Astrocyte (in vitro differentiated cells and primary cell): ENCODE measurements around the gene S100A7. TPM values are rescaled to one million over a fixed set of nuclear protein-coding genes. Genes with fewer than 3 reads are reported as not detected.

ENCODE experiments used
- DNase-seq: peaks from one replicate; pipeline ENCODE4 v3.0.0-alpha.2; 2010; ENCODE audit warnings: low read depth
- FAIRE-seq: peaks from 2 replicates; lab custom pipeline; 2011; peaks lifted over from hg19 to GRCh38; lab: Jason Lieb, UNC
- H2AFZ ChIP-seq: 2 replicates; pipeline ENCODE4 v1.6.0; 2012; ENCODE audit warnings: low read depth, low read length, inconsistent platforms
- H3K27ac ChIP-seq: 2 replicates; pipeline ENCODE4 v1.5.1; 2011; ENCODE audit warnings: low read depth, low read length, inconsistent platforms
- H3K27me3 ChIP-seq: 2 replicates; pipeline ENCODE4 v1.6.0; 2011; ENCODE audit warnings: low read length, inconsistent platforms; ENCODE audit not compliant: insufficient read depth
- H3K36me3 ChIP-seq: 2 replicates; pipeline ENCODE4 v1.5.1; 2011; ENCODE audit warnings: low read length, inconsistent platforms; ENCODE audit not compliant: insufficient read depth
- H3K4me1 ChIP-seq: 2 replicates; pipeline ENCODE4 v1.5.1; 2011; ENCODE audit warnings: low read length, inconsistent platforms; ENCODE audit not compliant: insufficient read depth
- H3K4me2 ChIP-seq: 2 replicates; pipeline ENCODE4 v1.6.0; 2012; ENCODE audit warnings: low read length, inconsistent platforms
- H3K4me3 ChIP-seq: 2 replicates; pipeline ENCODE4 v1.5.1; 2011; ENCODE audit warnings: low read depth, mild to moderate bottlenecking, low read length, inconsistent platforms; ENCODE audit not compliant: insufficient read depth
- H3K79me2 ChIP-seq: 2 replicates; pipeline ENCODE4 v1.6.0; 2012; ENCODE audit warnings: mild to moderate bottlenecking, low read length, inconsistent platforms; ENCODE audit not compliant: insufficient read depth
- H3K9ac ChIP-seq: 2 replicates; pipeline ENCODE4 v1.6.0; 2012; ENCODE audit warnings: mild to moderate bottlenecking, low read length, inconsistent platforms
- H3K9me3 ChIP-seq: 2 replicates; pipeline ENCODE4 v1.5.1; 2012; ENCODE audit warnings: low read depth, mild to moderate bottlenecking, low read length, inconsistent platforms; ENCODE audit not compliant: insufficient read depth
- H4K20me1 ChIP-seq: 2 replicates; pipeline ENCODE4 v1.6.0; 2012; ENCODE audit warnings: low read length, inconsistent platforms; ENCODE audit not compliant: insufficient read depth
- H3K27ac Mint-ChIP-seq: one replicate; pipeline ENCODE4 v1.8.0; 2021; ENCODE audit warnings: mild to moderate bottlenecking, mixed read lengths; ENCODE audit not compliant: unreplicated experiment
- H3K27me3 Mint-ChIP-seq: one replicate; pipeline ENCODE4 v1.8.0; 2021; ENCODE audit warnings: low read depth, mixed read lengths; ENCODE audit not compliant: unreplicated experiment
- H3K36me3 Mint-ChIP-seq: one replicate; pipeline ENCODE4 v1.8.0; 2021; ENCODE audit warnings: low read depth, mixed read lengths; ENCODE audit not compliant: unreplicated experiment
- H3K4me1 Mint-ChIP-seq: one replicate; pipeline ENCODE4 v1.8.0; 2021; ENCODE audit warnings: low read depth, mixed read lengths; ENCODE audit not compliant: unreplicated experiment
- H3K4me3 Mint-ChIP-seq: one replicate; pipeline ENCODE4 v1.8.0; 2021; ENCODE audit warnings: mild to moderate bottlenecking, moderate library complexity, mixed read lengths; ENCODE audit not compliant: unreplicated experiment
- H3K9me3 Mint-ChIP-seq: one replicate; pipeline ENCODE4 v1.8.0; 2021; ENCODE audit warnings: mild to moderate bottlenecking, mixed read lengths; ENCODE audit not compliant: unreplicated experiment
- EZH2 ChIP-seq: IDR thresholded peaks from 2 replicates; pipeline ENCODE4 v1.6.1; 2012; ENCODE audit warnings: mild to moderate bottlenecking, low read length, inconsistent platforms; ENCODE audit not compliant: insufficient read depth
- total RNA-seq: library from RNA; stranded (reverse); gene quantifications from 2 replicates; pipeline ENCODE4 v1.2.1, GENCODE V29; 2021
- TF ChIP-seq, protein P1 (sequence below): IDR thresholded peaks from 2 replicates; pipeline ENCODE4 v1.5.1; 2011; ENCODE audit warnings: low read depth, mild to moderate bottlenecking, inconsistent platforms, low read length, moderate library complexity; ENCODE audit not compliant: insufficient read depth

Gene S100A7
- total RNA-seq, 1 donor from 2014 or later = not detected

DNA sequence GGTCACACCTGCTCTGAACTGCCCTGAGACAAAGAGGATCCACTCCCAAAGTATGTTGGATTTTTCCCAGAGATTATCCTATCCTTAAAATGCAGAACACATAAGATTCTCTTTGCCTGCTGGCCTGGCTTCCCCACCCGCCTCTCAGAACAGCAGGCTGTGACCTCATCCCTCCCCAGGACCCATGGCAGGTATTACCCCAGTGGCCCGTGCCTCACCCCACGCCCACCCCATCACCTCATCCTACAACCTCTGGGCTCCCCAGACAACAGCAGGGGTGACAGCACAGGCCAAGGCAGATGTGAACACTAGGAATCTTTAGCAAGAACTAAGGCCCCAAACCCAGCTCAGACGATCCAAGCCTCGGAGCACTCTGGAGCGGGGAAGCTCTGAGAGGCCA lies 35.1 kb upstream of the S100A7 start:
- no peak for FAIRE-seq
- no peak for DNase-seq
- no peak overlapping the region for H3K4me2 ChIP-seq
- no peak overlapping the region for H3K4me3 Mint-ChIP-seq
- H3K79me2 ChIP-seq = no peaks in the 10 kb centered on the region
- no peaks in the 10 kb centered on the region for H4K20me1 ChIP-seq
- H3K4me3 ChIP-seq = no peak overlapping the region
- H2AFZ ChIP-seq = no peak overlapping the region
- H3K36me3 ChIP-seq = no peaks in the 10 kb centered on the region
- TF ChIP-seq EZH2 = no peak
- TF ChIP-seq, protein P1, sequence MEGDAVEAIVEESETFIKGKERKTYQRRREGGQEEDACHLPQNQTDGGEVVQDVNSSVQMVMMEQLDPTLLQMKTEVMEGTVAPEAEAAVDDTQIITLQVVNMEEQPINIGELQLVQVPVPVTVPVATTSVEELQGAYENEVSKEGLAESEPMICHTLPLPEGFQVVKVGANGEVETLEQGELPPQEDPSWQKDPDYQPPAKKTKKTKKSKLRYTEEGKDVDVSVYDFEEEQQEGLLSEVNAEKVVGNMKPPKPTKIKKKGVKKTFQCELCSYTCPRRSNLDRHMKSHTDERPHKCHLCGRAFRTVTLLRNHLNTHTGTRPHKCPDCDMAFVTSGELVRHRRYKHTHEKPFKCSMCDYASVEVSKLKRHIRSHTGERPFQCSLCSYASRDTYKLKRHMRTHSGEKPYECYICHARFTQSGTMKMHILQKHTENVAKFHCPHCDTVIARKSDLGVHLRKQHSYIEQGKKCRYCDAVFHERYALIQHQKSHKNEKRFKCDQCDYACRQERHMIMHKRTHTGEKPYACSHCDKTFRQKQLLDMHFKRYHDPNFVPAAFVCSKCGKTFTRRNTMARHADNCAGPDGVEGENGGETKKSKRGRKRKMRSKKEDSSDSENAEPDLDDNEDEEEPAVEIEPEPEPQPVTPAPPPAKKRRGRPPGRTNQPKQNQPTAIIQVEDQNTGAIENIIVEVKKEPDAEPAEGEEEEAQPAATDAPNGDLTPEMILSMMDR = no peak
- no peak overlapping the region for H3K27ac Mint-ChIP-seq
- no peaks in the 10 kb centered on the region for H3K9me3 Mint-ChIP-seq
- peaks cover 2% of the 10 kb centered on the region for H3K27me3 ChIP-seq
- H3K4me1 ChIP-seq = peaks cover 8% of the 10 kb centered on the region
- peaks cover 11% of the 10 kb centered on the region for H3K27me3 Mint-ChIP-seq
- H3K27ac ChIP-seq = no peak overlapping the region
- H3K9ac ChIP-seq = no peak overlapping the region
- H3K9me3 ChIP-seq = no peaks in the 10 kb centered on the region
- H3K4me1 Mint-ChIP-seq = peaks cover 2% of the 10 kb centered on the region
- H3K36me3 Mint-ChIP-seq = no peaks in the 10 kb centered on the region

- H3K4me1 Mint-ChIP-seq = peaks cover 6% of the 10 kb centered on the region
- Histone ChIP-seq H3K9me3 (no peaks in the 10 kb centered on the region), H2AFZ (no peak overlapping the region), H3K36me3 (no peaks in the 10 kb centered on the region), H3K27ac (no peak overlapping the region), H3K79me2 (no peaks in the 10 kb centered on the region), H3K27me3 (peaks cover 2% of the 10 kb centered on the region), H3K9ac (no peak overlapping the region), H3K4me1 (peaks cover 11% of the 10 kb centered on the region), H3K4me3 (no peak overlapping the region), H4K20me1 (no peaks in the 10 kb centered on the region), H3K4me2 (no peak overlapping the region)
- no peaks in the 10 kb centered on the region for H3K9me3 Mint-ChIP-seq
- no peaks in the 10 kb centered on the region for H3K36me3 Mint-ChIP-seq
- H3K27me3 Mint-ChIP-seq = peaks cover 11% of the 10 kb centered on the region
- FAIRE-seq = no peak
- DNase-seq = peak; percentile 33
- H3K4me3 Mint-ChIP-seq = no peak overlapping the region
- TF ChIP-seq EZH2 = no peak
- TF ChIP-seq, protein P1 = peak; percentile 86
- no peak overlapping the region for H3K27ac Mint-ChIP-seq
These were observed 34.6 kb upstream of the S100A7 start for GRCh38 chr1:153494976-153495535.

DNA sequence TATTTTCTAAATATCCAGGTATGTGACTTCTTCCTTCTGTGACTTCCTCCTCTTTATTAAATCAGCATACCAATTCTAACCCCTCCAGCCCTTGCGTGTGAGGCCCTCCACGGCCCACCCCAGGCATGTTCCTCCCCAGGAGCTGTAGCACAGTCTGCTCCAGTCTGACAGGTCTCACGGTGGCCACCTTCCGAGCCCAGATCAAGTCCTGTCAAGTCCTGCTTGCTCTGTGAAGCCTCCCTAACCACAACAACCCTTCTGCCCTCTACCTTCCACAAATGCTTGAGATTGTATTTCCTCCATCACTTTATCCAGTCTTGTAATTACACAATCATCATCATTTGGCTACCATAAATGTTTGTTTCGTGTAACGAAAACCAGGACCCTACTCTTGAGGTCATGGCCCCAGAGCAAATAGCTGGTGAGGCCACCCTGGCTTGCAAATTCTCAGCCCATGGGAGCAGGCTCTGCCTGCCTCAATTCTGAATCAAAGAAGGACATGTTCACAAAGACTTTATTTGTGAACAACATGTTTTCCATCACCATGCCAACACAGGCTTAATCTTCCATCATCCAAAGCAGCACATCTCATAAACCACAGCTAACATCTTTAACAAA lies 33.0 kb upstream of the S100A7 start:
- no peak overlapping the region for H3K4me2 ChIP-seq
- no peaks in the 10 kb centered on the region for H3K36me3 Mint-ChIP-seq
- no peak overlapping the region for H3K9ac ChIP-seq
- H3K27ac ChIP-seq = no peak overlapping the region
- peak overlapping the region; percentile 12 for H2AFZ ChIP-seq
- H3K4me1 ChIP-seq = peaks cover 14% of the 10 kb centered on the region
- no peaks in the 10 kb centered on the region for H3K9me3 Mint-ChIP-seq
- peaks cover 2% of the 10 kb centered on the region for H3K27me3 ChIP-seq
- H3K4me3 ChIP-seq = no peak overlapping the region
- H3K4me3 Mint-ChIP-seq = no peak overlapping the region
- H4K20me1 ChIP-seq = no peaks in the 10 kb centered on the region
- peaks cover 8% of the 10 kb centered on the region for H3K27me3 Mint-ChIP-seq
- H3K36me3 ChIP-seq = no peaks in the 10 kb centered on the region
- H3K4me1 Mint-ChIP-seq = peaks cover 6% of the 10 kb centered on the region
- no peaks in the 10 kb centered on the region for H3K9me3 ChIP-seq
- H3K27ac Mint-ChIP-seq = peak overlapping the region; percentile 83
- TF ChIP-seq, protein P1 = no peak
- no peak for TF ChIP-seq EZH2
- DNase-seq (no peak), FAIRE-seq (no peak)
- H3K79me2 ChIP-seq = no peaks in the 10 kb centered on the region
